H9 (cell line): ENCODE results near the gene SCIMP. TPM values are rescaled to one million over a fixed set of nuclear protein-coding genes. Genes with fewer than 3 reads are reported as not detected.

Source experiments
- DNase-seq: peaks from one replicate; pipeline ENCODE4 v3.0.0-alpha.2; 2017
- H2AFZ ChIP-seq: one replicate; pipeline ENCODE4 v1.6.1; 2013; ENCODE audit warnings: mild to moderate bottlenecking, low read length, control low read depth, moderate library complexity
- H2AK5ac ChIP-seq: 2 replicates; pipeline ENCODE4 v1.6.1; 2013; ENCODE audit warnings: low read length, control low read depth, mixed read lengths; ENCODE audit not compliant: insufficient read length
- H2BK120ac ChIP-seq: one replicate; pipeline ENCODE4 v1.6.1; 2013; ENCODE audit warnings: low read depth, mild to moderate bottlenecking, low read length, control low read depth, inconsistent platforms; ENCODE audit not compliant: poor library complexity, severe bottlenecking
- H2BK12ac ChIP-seq: 2 replicates; pipeline ENCODE4 v1.6.1; 2013; ENCODE audit warnings: low read length, control low read depth, mixed read lengths, low read depth; ENCODE audit not compliant: insufficient read length
- H2BK15ac ChIP-seq: 2 replicates; pipeline ENCODE4 v1.6.1; 2013; ENCODE audit warnings: low read depth, low read length, control low read depth
- H2BK20ac ChIP-seq: one replicate; pipeline ENCODE4 v1.6.1; 2013; ENCODE audit warnings: low read depth, mild to moderate bottlenecking, low read length, control low read depth, inconsistent platforms; ENCODE audit not compliant: poor library complexity, severe bottlenecking
- H2BK5ac ChIP-seq: 2 replicates; pipeline ENCODE4 v1.6.1; 2013; ENCODE audit warnings: low read length, control low read depth, mixed read lengths; ENCODE audit not compliant: insufficient read length
- H3K14ac ChIP-seq: 2 replicates; pipeline ENCODE4 v1.6.1; 2013; ENCODE audit warnings: low read length, control low read depth; ENCODE audit not compliant: insufficient read depth
- H3K18ac ChIP-seq: 2 replicates; pipeline ENCODE4 v1.6.1; 2013; ENCODE audit warnings: low read depth, mild to moderate bottlenecking, mixed read lengths, low read length, control low read depth; ENCODE audit not compliant: insufficient read length
- H3K23ac ChIP-seq: 2 replicates; pipeline ENCODE4 v1.6.1; 2013; ENCODE audit warnings: low read length, control low read depth, mixed read lengths, low read depth; ENCODE audit not compliant: insufficient read length
- H3K23me2 ChIP-seq: 2 replicates; pipeline ENCODE4 v1.6.1; 2013; ENCODE audit warnings: low read depth, mild to moderate bottlenecking, mixed read lengths, low read length, control low read depth; ENCODE audit not compliant: insufficient read length, poor library complexity, severe bottlenecking
- H3K27ac ChIP-seq: 2 replicates; pipeline ENCODE4 v1.5.1; 2013; ENCODE audit warnings: low read length, control low read depth, mixed read lengths, low read depth; ENCODE audit not compliant: insufficient read length
- H3K27me3 ChIP-seq: 2 replicates; pipeline ENCODE4 v1.6.1; 2013; ENCODE audit warnings: low read length, control low read depth, inconsistent platforms; ENCODE audit not compliant: insufficient read depth
- H3K4ac ChIP-seq: 2 replicates; pipeline ENCODE4 v1.6.1; 2013; ENCODE audit warnings: low read depth, mild to moderate bottlenecking, control low read depth, inconsistent platforms, low read length, moderate library complexity
- H3K4me1 ChIP-seq: 2 replicates; pipeline ENCODE4 v1.6.1; 2013; ENCODE audit warnings: low read length, control low read depth, inconsistent platforms; ENCODE audit not compliant: insufficient read depth
- H3K4me2 ChIP-seq: 2 replicates; pipeline ENCODE4 v1.6.1; 2013; ENCODE audit warnings: low read length, control low read depth, mixed read lengths; ENCODE audit not compliant: insufficient read length, insufficient read depth
- H3K56ac ChIP-seq: 2 replicates; pipeline ENCODE4 v1.6.1; 2013; ENCODE audit warnings: low read depth, mild to moderate bottlenecking, mixed read lengths, low read length, control low read depth; ENCODE audit not compliant: insufficient read length
- H3K79me1 ChIP-seq: 2 replicates; pipeline ENCODE4 v1.6.1; 2013; ENCODE audit warnings: low read depth, mild to moderate bottlenecking, moderate library complexity, low read length, control low read depth, inconsistent platforms; ENCODE audit not compliant: insufficient read depth, poor library complexity, severe bottlenecking
- H3K79me2 ChIP-seq: 2 replicates; pipeline ENCODE4 v1.6.1; 2013; ENCODE audit warnings: low read length, control low read depth, inconsistent platforms; ENCODE audit not compliant: insufficient read depth
- H3K9ac ChIP-seq: 2 replicates; pipeline ENCODE4 v1.6.1; 2013; ENCODE audit warnings: low read length, control low read depth, mixed read lengths; ENCODE audit not compliant: insufficient read length; ENCODE audit errors: extremely low read depth
- H3K9me3 ChIP-seq: one replicate; pipeline ENCODE4 v1.6.1; 2013; ENCODE audit warnings: low read depth, low read length, inconsistent platforms; ENCODE audit not compliant: control insufficient read depth
- H3T11ph ChIP-seq: one replicate; pipeline ENCODE4 v1.6.1; 2013; ENCODE audit warnings: mild to moderate bottlenecking, low read length, control low read depth, inconsistent platforms
- H4K20me1 ChIP-seq: one replicate; pipeline ENCODE4 v1.6.1; 2013; ENCODE audit not compliant: control insufficient read depth, insufficient read length, insufficient read depth
- H4K5ac ChIP-seq: 2 replicates; pipeline ENCODE4 v1.6.1; 2013; ENCODE audit warnings: low read depth, mild to moderate bottlenecking, mixed read lengths, low read length, control low read depth; ENCODE audit not compliant: insufficient read length
- H4K8ac ChIP-seq: replicated peaks from 2 replicates; pipeline ENCODE4 v1.6.1; 2013; ENCODE audit warnings: low read length, control low read depth, mixed read lengths, low read depth; ENCODE audit not compliant: insufficient read length
- H4K91ac ChIP-seq: 2 replicates; pipeline ENCODE4 v1.6.1; 2013; ENCODE audit warnings: low read depth, mild to moderate bottlenecking, moderate library complexity, mixed read lengths, low read length, control low read depth; ENCODE audit not compliant: insufficient read length
- H3K27ac Mint-ChIP-seq, 3 experiments: 2 replicates in 2 of 3; 3 replicates in 1 of 3; pipeline ENCODE4 v1.8.0; 2020 to 2021; ENCODE audit warnings: mixed read lengths in 3 of 3, mild to moderate bottlenecking in 1 of 3, moderate library complexity in 1 of 3
- H3K27me3 Mint-ChIP-seq: 2 replicates; pipeline ENCODE4 v1.8.0; 2021; ENCODE audit warnings: low read depth, mild to moderate bottlenecking, moderate library complexity, mixed read lengths
- H3K36me3 Mint-ChIP-seq, 3 experiments: 2 replicates in 2 of 3; 3 replicates in 1 of 3; pipeline ENCODE4 v1.8.0; 2020 to 2021; ENCODE audit warnings: low read depth in 3 of 3, mixed read lengths in 3 of 3; ENCODE audit not compliant: insufficient read depth in 1 of 3
- H3K4me1 Mint-ChIP-seq, 2 experiments: 2 replicates each; pipeline ENCODE4 v1.8.0; 2020; ENCODE audit warnings: mixed read lengths in 2 of 2
- H3K4me3 Mint-ChIP-seq, 2 experiments: 2 replicates in 1 of 2; 3 replicates in 1 of 2; pipeline ENCODE4 v1.8.0; 2020 to 2021; ENCODE audit warnings: mild to moderate bottlenecking in 2 of 2, mixed read lengths in 2 of 2, moderate library complexity in 1 of 2
- H3K9me3 Mint-ChIP-seq, 2 experiments: 2 replicates in 1 of 2; 3 replicates in 1 of 2; pipeline ENCODE4 v1.8.0; 2020; ENCODE audit warnings: mild to moderate bottlenecking in 2 of 2, mixed read lengths in 2 of 2, moderate library complexity in 1 of 2
- CTCF ChIP-seq: fragments of 200-600 bp; sonication (generic); conservative IDR thresholded peaks from 3 replicates; pipeline ENCODE4 v1.8.0; 2021; ENCODE audit warnings: antibody characterized with exemption, mild to moderate bottlenecking
- WGBS: extraction: QIAGEN DNeasy Blood & Tissue Kit; methylation state at CpG from one replicate; pipeline ENCODE4 v1.1.7; 2013; ENCODE audit warnings: missing lambda C conversion rate, low lambda C conversion rate, mixed read lengths; ENCODE audit not compliant: insufficient read length; ENCODE audit errors: extremely low coverage; 5-methylcytosine and 5-hydroxymethylcytosine counted together
- total RNA-seq: library from RNA; stranded (reverse); gene quantifications from 2 replicates; pipeline ENCODE4 v1.2.1, GENCODE V29; 2021

Gene SCIMP
- total RNA-seq, 1 experiment from 2014 or later = not detected

GRCh38 chr17:5209396-5209795, 25.3 kb downstream of the SCIMP start:
- no peaks in the 10 kb centered on the region for H3K23me2 ChIP-seq

More at GRCh38 chr17:5209396-5209795, 25.3 kb downstream of the SCIMP start:
- no peak for TF ChIP-seq CTCF
- H3K79me2 ChIP-seq = no peaks in the 10 kb centered on the region
- Mint-ChIP-seq H3K27ac (no peak overlapping the region), H3K36me3 (no peaks in the 10 kb centered on the region; a peak in 1 of 7 replicates), H3K4me3 (no peak overlapping the region), H3K27me3 (peaks cover 2% of the 10 kb centered on the region), H3K4me1 (no peaks in the 10 kb centered on the region), H3K9me3 (no peaks in the 10 kb centered on the region)
- no peaks in the 10 kb centered on the region for H3K9me3 ChIP-seq
- no peaks in the 10 kb centered on the region for H3K4me1 ChIP-seq
- no peak overlapping the region for H3K56ac ChIP-seq
- no peak overlapping the region for H3K9ac ChIP-seq
- no peak overlapping the region for H2BK20ac ChIP-seq
- H2BK15ac ChIP-seq = no peak overlapping the region
- no peak overlapping the region for H3K4me2 ChIP-seq
- no peak overlapping the region for H3T11ph ChIP-seq
- no peak overlapping the region for H2BK12ac ChIP-seq
- DNase-seq = no peak
- no peak overlapping the region for H3K23ac ChIP-seq
- H2AK5ac ChIP-seq = no peak overlapping the region
- no peak overlapping the region for H2AFZ ChIP-seq
- H2BK5ac ChIP-seq = no peak overlapping the region
- no peaks in the 10 kb centered on the region for H3K79me1 ChIP-seq
- no peak overlapping the region for H4K5ac ChIP-seq
- H3K27me3 ChIP-seq = no peaks in the 10 kb centered on the region
- H4K20me1 ChIP-seq = no peaks in the 10 kb centered on the region
- no peak overlapping the region for H3K14ac ChIP-seq
- H3K18ac ChIP-seq = no peak overlapping the region
- no peak overlapping the region for H3K4ac ChIP-seq
- H4K8ac ChIP-seq = no peak overlapping the region
- no peak overlapping the region for H2BK120ac ChIP-seq
- H3K27ac ChIP-seq = no peak overlapping the region
- WGBS = no CpG with 5 or more reads among the region's 3 CpGs
- H4K91ac ChIP-seq = no peak overlapping the region
